Measurements from ENCODE around the gene IPO11.

Gene IPO11

GRCh38 chr5:62486672-62487071 is 74.1 kb downstream of the IPO11 start:
- TF ChIP-seq GLIS3 (CRISPR knock-in tag; IDR thresholded peaks at IDR 0.05) (no peak), RARB (CRISPR knock-in tag; IDR thresholded peaks at IDR 0.05) (no peak), ZNF8 (CRISPR knock-in tag; IDR thresholded peaks at IDR 0.05) (no peak), ZFP30 (CRISPR knock-in tag; IDR thresholded peaks at IDR 0.05) (no peak), ARNTL (CRISPR knock-in tag; IDR thresholded peaks at IDR 0.05; ENCODE audit: borderline replicate concordance, low read depth) (no peak), OSR1 (CRISPR knock-in tag; IDR thresholded peaks at IDR 0.05) (no peak), PPARA (CRISPR knock-in tag; IDR thresholded peaks at IDR 0.05; ENCODE audit: borderline replicate concordance) (no peak), TSHZ2 (CRISPR knock-in tag; IDR thresholded peaks at IDR 0.05) (no peak)
- ATAC-seq = no peak

- TF ChIP-seq GLIS3 (CRISPR knock-in tag; IDR thresholded peaks at IDR 0.05) (no peak), ZNF8 (CRISPR knock-in tag; IDR thresholded peaks at IDR 0.05) (no peak), ISL1 (CRISPR knock-in tag; IDR thresholded peaks at IDR 0.05) (no peak), ZFP3 (CRISPR knock-in tag; IDR thresholded peaks at IDR 0.05) (no peak), TSHZ2 (CRISPR knock-in tag; IDR thresholded peaks at IDR 0.05) (no peak), ZC3H10 (CRISPR knock-in tag; IDR thresholded peaks at IDR 0.05) (no peak), POU6F1 (CRISPR knock-in tag; IDR thresholded peaks at IDR 0.05; ENCODE audit: borderline replicate concordance, low read depth) (no peak), PATZ1 (CRISPR knock-in tag; IDR thresholded peaks at IDR 0.05; ENCODE audit: borderline replicate concordance) (no peak), TCF4 (CRISPR knock-in tag; IDR thresholded peaks at IDR 0.05; ENCODE audit: borderline replicate concordance) (no peak), CREB5 (CRISPR knock-in tag; IDR thresholded peaks at IDR 0.05; ENCODE audit: low read depth) (no peak), ZFP30 (CRISPR knock-in tag; IDR thresholded peaks at IDR 0.05) (no peak), ARNTL (CRISPR knock-in tag; IDR thresholded peaks at IDR 0.05; ENCODE audit: borderline replicate concordance, low read depth) (no peak), CSDC2 (CRISPR knock-in tag; IDR thresholded peaks at IDR 0.05) (no peak), ZNF70 (CRISPR knock-in tag; IDR thresholded peaks at IDR 0.05) (no peak), ESRRG (CRISPR knock-in tag; IDR thresholded peaks at IDR 0.05) (no peak), RARB (CRISPR knock-in tag; IDR thresholded peaks at IDR 0.05) (no peak), BACH2 (CRISPR knock-in tag; IDR thresholded peaks at IDR 0.05; ENCODE audit: borderline replicate concordance) (no peak), OSR1 (CRISPR knock-in tag; IDR thresholded peaks at IDR 0.05) (no peak), CSRNP3 (CRISPR knock-in tag; IDR thresholded peaks at IDR 0.05) (no peak)
- no peak for ATAC-seq
Measured at GRCh38 chr5:62488531-62488930, 76.0 kb downstream of the IPO11 start.
